Glomerular visceral epithelial cell (primary cell): ENCODE data around the gene KLC3.

Experiments
- DNase-seq: peaks from one replicate; pipeline ENCODE4 v3.0.0-alpha.2; 2016; ENCODE audit errors: extremely low spot score

KLC3 gene

DNA sequence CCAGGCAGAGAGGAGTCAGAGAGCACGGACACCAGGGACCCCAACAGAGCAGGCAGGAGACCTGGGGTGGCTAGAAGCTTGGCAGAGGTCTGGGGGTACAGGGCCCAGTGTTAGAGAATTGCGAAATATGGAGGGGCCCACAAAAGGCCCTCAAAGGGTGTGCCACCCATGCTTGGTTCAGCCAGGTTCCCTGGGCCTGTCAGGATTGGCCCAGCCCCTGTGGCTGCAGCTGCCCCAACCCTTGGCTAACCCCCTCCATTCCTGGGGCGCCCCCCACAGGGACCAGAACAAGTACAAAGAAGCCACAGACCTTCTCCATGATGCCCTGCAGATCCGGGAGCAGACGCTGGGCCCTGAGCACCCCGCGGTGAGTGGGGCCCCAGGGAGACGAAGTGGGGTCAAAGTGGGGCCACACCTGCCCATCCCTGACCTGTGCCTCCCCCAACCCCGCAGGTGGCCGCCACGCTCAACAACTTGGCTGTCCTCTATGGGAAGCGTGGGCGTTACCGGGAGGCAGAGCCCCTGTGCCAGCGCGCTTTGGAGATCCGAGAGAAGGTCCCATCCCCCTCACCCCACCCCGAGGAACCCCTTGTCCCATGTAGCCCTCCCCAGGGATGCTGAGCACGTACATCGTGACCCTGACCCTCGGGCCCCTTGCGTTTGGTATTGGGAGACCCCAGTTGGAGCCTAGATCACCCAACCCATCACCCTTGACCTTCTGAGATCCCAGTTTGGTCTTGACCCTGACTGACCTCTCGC lies 8.0 kb downstream of the KLC3 start:
- no peak for DNase-seq

DNA sequence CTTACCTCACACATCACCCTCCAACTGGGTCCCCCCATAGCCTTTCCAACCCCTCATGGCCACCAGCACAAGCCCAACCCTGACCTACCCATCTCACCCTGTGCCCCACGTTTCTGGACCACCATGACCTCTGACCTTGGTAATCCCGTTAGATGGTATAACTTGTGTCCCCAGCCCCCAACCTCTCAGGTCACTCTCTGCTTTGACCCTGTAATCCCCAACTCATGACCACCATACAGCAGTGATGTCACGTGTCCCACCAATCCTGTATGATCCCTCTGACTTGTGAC lies 8.5 kb downstream of the KLC3 start:
- DNase-seq, result no peak

GRCh38 chr19:45349430-45349941 lies 8.9 kb downstream of the KLC3 start:
- no peak for DNase-seq

DNA sequence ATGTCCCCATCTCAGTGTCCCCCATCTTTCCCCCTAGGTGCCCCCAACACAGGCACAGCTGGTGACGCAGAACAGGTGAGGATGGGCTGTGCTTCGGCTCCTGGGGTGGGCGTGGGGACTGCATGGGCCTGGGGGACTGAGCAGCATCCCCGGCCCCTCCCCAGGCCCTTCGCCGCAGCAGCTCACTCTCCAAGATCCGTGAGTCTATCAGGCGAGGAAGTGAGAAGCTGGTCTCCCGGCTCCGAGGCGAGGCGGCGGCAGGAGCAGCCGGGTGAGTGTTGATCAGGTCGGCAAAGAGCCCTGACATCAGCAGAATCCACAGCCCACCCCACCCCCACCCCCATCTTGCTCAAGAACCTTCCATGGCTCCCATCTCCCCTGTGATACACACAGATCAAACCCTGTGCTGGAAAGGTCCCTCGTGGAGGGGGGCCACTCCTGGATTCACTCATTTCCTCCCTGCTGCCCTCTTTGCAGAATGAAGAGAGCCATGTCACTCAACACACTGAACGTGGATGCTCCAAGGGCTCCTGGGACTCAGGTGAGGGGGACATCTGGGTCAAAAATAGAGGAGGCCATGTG lies 10.0 kb downstream of the KLC3 start:
- DNase-seq, result no peak

- DNase-seq, result no peak
Measured at GRCh38 chr19:45351401-45351952, 10.9 kb downstream of the KLC3 start.

- no peak for DNase-seq
Measured at GRCh38 chr19:45352062-45352461, 11.5 kb downstream of the KLC3 start.

- no peak for DNase-seq
Measured at GRCh38 chr19:45352471-45352870, 11.9 kb downstream of the KLC3 start.

DNA sequence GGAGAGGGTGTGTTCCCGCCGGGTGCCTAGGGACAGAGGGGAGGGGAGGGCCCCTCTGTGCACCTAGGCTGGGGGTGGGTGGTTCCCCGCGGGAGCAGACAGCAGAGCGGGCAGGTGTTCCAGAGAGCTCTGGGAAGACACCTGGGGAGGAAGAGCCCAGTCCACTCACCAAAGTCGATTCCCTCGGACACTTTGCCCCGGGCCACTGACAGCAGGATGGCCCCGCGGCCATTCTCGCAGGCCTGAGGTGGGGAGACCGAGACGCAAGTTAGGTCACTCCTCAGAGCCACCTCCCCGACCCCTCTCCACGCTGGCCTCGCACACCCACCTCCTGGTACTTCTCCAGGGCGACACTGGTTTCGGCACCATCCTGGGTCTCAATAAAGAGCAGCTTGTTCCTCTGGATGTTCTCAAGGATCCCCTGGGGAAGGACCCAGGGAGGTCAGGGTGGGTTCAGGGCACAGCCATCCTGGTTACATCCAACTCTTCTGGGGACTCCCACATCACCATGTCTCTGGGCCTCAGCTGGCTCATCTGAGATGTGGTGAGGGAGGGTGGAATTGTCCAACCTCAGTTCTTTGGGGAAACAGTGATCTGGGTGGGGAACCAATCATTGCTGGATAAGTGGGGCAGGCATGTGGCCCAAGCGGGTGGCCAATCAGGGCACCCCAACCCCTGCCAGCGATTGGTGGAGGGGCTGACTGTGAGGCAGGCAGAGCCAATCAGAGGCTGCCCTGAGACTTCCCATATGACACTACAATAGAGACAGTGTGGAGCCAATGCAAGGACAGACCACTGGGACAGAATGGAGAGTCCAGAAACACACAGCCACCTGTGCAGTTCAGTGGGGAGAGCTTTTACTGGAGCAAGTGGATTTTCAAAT lies 12.6 kb downstream of the KLC3 start:
- no peak for DNase-seq

DNA sequence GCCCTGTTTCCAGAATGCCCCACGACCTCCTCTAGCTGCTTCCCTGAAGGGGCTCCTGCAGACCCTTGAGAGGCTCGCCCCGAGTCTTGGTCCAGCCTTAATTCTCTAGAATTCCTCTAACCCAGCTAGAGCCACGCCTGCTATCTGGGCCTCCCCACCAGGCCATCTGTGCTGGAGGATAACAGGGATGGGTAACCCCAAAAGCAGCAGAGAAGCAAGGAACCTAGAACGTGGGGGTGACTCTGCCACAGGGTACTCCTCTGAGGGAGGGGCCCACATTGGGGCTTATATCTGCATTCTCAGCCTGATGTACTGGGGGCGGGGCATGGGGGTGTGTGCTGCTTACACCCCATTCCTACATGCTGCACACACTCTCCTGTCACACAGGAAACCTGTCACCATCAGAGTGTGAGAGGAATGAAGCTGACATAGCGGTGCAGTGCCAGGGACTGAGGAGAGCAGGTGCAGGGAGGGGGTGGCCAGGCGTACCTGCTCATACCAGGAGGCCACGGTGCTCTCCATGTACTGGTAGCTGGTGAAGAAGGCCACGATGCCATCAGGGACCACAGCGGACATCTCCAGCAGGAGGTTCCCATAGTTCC lies 13.8 kb downstream of the KLC3 start:
- DNase-seq, result no peak

DNA sequence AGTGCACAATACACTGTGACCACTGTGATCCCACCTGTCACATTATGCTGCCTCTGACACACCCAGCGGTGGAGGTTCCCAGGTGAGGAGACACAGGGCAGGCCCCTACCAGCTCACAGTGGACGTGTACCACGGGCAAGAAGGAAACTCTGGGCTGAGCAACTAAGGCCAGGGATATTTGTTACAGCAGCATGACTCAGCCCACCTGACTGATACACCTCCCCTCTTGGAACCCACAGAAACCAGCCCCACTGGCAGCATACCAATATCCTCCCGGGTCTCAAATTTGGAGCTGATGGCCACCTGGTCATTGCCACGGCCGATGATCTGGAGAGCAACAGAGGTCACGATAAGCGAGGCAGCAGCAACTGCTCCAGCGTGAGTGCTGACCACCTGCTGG lies 14.9 kb downstream of the KLC3 start:
- DNase-seq, result no peak

DNA sequence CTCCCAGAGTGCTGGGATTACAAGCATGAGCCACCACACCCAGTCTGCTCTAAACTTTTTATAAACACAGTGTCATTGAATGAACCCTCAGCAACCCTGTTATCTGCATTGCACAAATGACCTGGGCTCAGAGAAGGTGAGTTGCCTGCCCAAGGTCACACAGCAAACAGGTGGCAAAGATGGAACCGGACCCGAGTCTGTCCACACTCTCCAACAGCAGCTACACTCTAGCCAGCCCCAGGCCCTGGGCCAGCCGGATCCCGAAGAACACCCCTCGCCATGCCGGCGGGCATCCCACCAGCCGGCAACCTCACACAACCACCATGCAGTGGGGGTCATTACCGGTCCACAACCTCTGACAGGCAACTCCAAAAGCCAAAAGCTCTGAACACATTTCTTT lies 15.4 kb downstream of the KLC3 start:
- no peak for DNase-seq

- no peak for DNase-seq
Measured at GRCh38 chr19:45356760-45357444, 16.4 kb downstream of the KLC3 start.

DNA sequence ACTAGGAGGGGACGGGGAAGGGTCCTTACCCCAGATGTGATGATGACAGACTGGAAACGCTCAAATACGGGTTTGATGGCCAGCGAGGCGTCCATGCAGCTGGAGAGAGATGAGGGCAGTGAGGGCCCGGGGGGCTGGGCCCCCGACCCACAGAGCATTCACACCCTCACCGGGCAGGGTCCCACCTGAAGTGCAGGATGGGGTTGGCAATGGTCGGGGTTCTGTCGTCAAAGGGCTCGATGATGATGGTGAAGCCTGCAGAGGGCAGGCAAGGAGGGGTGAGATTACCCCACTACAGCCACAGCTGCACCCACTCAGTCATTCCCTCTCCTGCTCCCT lies 16.9 kb downstream of the KLC3 start:
- no peak for DNase-seq

DNA sequence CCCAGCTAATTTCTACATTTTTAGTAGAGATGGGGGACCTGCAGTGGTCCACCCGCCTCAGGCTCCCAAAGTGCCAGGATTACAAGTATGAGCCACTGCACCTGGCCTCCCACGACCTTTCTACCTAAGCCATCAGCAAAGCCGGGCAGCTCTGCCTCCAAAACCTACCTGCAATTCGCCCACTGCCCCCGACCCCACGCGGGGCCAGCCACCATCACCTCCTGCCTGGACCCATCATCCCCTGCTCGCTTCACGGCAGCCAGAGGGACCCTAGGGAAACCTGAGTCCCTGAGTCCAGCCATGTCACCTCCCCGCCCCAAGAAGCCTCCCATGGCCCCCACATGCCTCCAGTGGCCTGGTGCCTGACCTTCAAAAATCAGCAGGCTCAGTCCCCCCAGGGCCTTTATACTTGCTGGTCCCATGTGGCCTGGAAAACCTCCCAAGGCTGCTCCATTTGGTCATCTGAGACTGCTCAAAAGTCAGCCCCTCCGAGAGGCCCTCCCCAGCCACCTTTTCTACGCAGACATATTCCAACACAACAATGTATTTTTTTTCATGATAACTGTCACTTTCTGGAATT lies 17.8 kb downstream of the KLC3 start:
- no peak for DNase-seq

GRCh38 chr19:45361608-45362007 lies 21.1 kb downstream of the KLC3 start:
- no peak for DNase-seq

GRCh38 chr19:45362291-45362690 lies 21.7 kb downstream of the KLC3 start:
- DNase-seq, result no peak

DNA sequence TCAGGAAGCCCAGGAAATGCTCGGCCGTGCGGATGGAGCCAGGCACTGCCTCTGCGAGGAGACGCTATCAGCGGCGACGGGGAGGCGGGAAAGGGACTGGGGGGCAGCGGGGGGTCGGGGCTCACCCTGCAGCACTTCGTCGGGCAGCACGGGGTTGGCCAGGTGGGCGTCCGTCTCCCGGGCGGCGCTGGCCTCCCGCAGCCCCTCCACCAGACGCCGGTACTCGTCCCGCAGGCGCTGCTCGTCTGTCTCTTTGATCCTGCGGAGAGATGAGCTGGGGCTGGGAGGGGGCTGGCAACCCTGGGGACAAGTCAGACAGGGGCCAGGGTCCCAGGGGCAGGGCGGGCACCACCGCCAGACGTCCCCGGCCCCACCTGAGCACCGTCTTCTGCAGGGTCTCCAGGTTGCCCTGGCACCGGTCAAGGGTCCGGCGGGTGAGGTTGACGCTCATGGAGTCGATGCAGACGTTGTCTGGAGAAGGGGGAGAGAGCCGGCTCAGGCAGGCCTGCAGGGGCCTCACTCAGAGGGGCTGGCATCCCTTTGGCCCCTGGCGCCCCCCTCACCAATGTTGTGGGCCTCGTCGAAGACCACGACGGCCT lies 23.4 kb downstream of the KLC3 start:
- DNase-seq, result no peak

- no peak for DNase-seq
Measured at GRCh38 chr19:45364696-45365095, 24.1 kb downstream of the KLC3 start.

DNA sequence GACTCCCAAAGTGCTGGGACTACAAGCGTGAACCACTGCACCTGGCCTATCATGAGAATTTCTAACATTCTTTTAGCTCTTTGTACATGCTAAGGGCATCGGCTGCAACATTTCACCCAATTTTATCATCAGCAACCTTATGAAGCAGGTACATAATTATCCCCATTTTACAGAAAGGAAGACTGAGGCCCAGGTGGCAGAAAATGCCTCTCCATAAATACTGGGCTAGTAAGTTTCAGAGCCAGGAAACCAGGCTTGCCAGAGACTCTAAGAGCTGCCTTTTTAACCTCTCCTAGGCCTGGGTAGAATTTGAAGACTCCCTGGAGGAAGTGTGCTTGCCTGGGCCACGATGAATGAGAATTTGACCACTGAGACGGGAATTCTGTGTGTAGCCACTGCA lies 27.6 kb downstream of the KLC3 start:
- DNase-seq, result no peak

DNA sequence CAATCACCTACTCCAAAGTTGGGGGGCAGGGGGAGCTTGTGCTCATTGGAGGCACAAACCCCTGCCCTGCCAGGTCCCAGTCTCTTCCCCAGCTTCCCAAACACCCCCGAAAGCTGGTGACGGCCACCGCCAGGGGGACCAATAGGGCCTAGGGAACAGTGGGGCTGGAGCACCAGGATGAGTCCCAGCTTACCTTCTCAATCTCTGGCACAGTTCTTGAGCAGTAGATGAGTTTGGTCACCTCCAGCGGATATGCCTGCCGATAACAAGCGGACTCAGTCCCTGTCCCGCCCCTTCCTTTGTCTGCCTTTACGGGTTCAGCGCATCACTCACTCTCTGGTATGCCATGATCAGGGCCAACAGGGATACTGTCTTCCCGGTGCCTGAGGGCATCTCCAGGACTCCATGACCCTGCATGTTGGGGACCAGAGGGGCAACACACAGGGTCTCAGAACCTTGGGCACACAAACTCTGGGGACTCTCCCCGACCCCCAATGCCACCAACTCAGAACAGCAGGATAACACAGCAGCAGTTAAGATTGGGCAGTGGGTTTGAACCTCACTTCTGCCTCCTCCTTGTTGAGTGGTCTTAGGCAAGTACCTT lies 28.3 kb downstream of the KLC3 start:
- DNase-seq, result no peak
